ENCODE results near the gene PDLIM4.

- no peak for TF ChIP-seq POLR2A (IDR thresholded peaks at IDR 0.05; ENCODE audit: low read length)
- no peak for TF ChIP-seq SREBF2 (IDR thresholded peaks at IDR 0.05)
- no peak for TF ChIP-seq MAX (IDR thresholded peaks at IDR 0.05)
- TF ChIP-seq CTCF (IDR thresholded peaks at IDR 0.05): no peak
- TF ChIP-seq REST (IDR thresholded peaks at IDR 0.05): no peak
- no peak for TF ChIP-seq HMGXB4 (CRISPR knock-in tag; IDR thresholded peaks at IDR 0.05; ENCODE audit: borderline replicate concordance)
- no peak for TF ChIP-seq SMC3 (IDR thresholded peaks at IDR 0.05)
- TF ChIP-seq MAFK (IDR thresholded peaks at IDR 0.05; ENCODE audit: partially characterized antibody): no peak
- no peak for TF ChIP-seq RAD21 (conservative IDR thresholded peaks at IDR 0.05 in 1 of 2, IDR thresholded peaks at IDR 0.05 in 1 of 2)
- no peak for TF ChIP-seq NFE2L2 (conservative IDR thresholded peaks at IDR 0.05; ENCODE audit: low read length)
- no peak for TF ChIP-seq TFCP2L1 (CRISPR knock-in tag; IDR thresholded peaks at IDR 0.05)
These were observed 32.8 kb upstream of the PDLIM4 start for GRCh38 chr5:132224716-132225115.

Data from A549 (cell line).